NT2/D1 (cell line): ENCODE data around the gene APMAP.

ENCODE experiments used
- SUZ12 ChIP-seq: IDR thresholded peaks from 2 replicates; pipeline ENCODE4 v1.6.1; 2011; ENCODE audit not compliant: insufficient read length, insufficient read depth; ENCODE audit errors: extremely low read depth
- YY1 ChIP-seq: IDR thresholded peaks from 2 replicates; pipeline ENCODE4 v1.6.1; 2011; ENCODE audit not compliant: insufficient read length, insufficient read depth
- ZNF274 ChIP-seq: IDR thresholded peaks from 2 replicates; pipeline ENCODE4 v1.6.1; 2011; ENCODE audit warnings: mild to moderate bottlenecking, low read depth, low read length

GRCh38 chr20:24956001-24956841 is 36.3 kb downstream of the APMAP start:
- TF ChIP-seq YY1: no peak
- TF ChIP-seq SUZ12: no peak
- no peak for TF ChIP-seq ZNF274
